CD4-positive, alpha-beta T cell treated with Interferon gamma for 1 hour (primary cell): ENCODE data around the gene IMPG1.
"Not testable (repeated sequence)": the region's sequence is repeated elsewhere in the genome, so short reads cannot be mapped to it uniquely, and the experiment has no call there.

Source experiments
- DNase-seq: peaks from one replicate; pipeline ENCODE4 v3.0.0-alpha.2; 2020

The IMPG1 gene

GRCh38 chr6:75947935-75948334, 124.5 kb downstream of the IMPG1 start:
- DNase-seq: no peak

GRCh38 chr6:75946146-75946831, 126.2 kb downstream of the IMPG1 start:
- no peak for DNase-seq

GRCh38 chr6:75943381-75943780, 129.1 kb downstream of the IMPG1 start:
- DNase-seq: no peak

- no peak for DNase-seq
Measured at GRCh38 chr6:75941509-75941908, 131.0 kb downstream of the IMPG1 start.

GRCh38 chr6:75940564-75940963, 131.9 kb downstream of the IMPG1 start:
- DNase-seq: no peak

- DNase-seq: no peak
Measured at GRCh38 chr6:75937846-75938245, 134.6 kb downstream of the IMPG1 start.

GRCh38 chr6:75936682-75937081, 135.8 kb downstream of the IMPG1 start:
- no peak for DNase-seq

GRCh38 chr6:75935473-75935793, 137.0 kb downstream of the IMPG1 start:
- DNase-seq: no peak

GRCh38 chr6:75934643-75935472, 137.6 kb downstream of the IMPG1 start:
- no peak for DNase-seq

- DNase-seq: no peak
Measured at GRCh38 chr6:75933387-75933975, 139.0 kb downstream of the IMPG1 start.

- DNase-seq: no peak
Measured at GRCh38 chr6:75932067-75932466, 140.4 kb downstream of the IMPG1 start.

GRCh38 chr6:75931011-75931680, 141.3 kb downstream of the IMPG1 start:
- DNase-seq: no peak

- no peak for DNase-seq
Measured at GRCh38 chr6:75926293-75927168, 145.9 kb downstream of the IMPG1 start.

GRCh38 chr6:75922226-75922625, 150.2 kb downstream of the IMPG1 start:
- no peak for DNase-seq

GRCh38 chr6:75913040-75913439, 159.4 kb downstream of the IMPG1 start:
- no peak for DNase-seq

GRCh38 chr6:75907444-75907843, 165.0 kb downstream of the IMPG1 start:
- no peak for DNase-seq

GRCh38 chr6:75906871-75907270, 165.6 kb downstream of the IMPG1 start:
- DNase-seq: no peak

- not testable (repeated sequence) for DNase-seq
Measured at GRCh38 chr6:75905129-75905528, 167.3 kb downstream of the IMPG1 start.

GRCh38 chr6:75900216-75900615, 172.2 kb downstream of the IMPG1 start:
- not testable (repeated sequence) for DNase-seq

- DNase-seq: no peak
Measured at GRCh38 chr6:75896526-75896925, 175.9 kb downstream of the IMPG1 start.

- DNase-seq: no peak
Measured at GRCh38 chr6:75893776-75894152, 178.7 kb downstream of the IMPG1 start.

- DNase-seq: no peak
Measured at GRCh38 chr6:75893058-75893775, 179.2 kb downstream of the IMPG1 start.
